ENCODE measurements around the gene URM1. TPM values are rescaled to one million over a fixed set of nuclear protein-coding genes. Genes with fewer than 3 reads are reported as not detected.
A peak's percentile ranks its signal among the peaks of the same experiment; 100 is the strongest.

Gene URM1
- total RNA-seq, 4 donors from 2014 or later: 24.7 to 37.5 (median 27.9) TPM

DNA sequence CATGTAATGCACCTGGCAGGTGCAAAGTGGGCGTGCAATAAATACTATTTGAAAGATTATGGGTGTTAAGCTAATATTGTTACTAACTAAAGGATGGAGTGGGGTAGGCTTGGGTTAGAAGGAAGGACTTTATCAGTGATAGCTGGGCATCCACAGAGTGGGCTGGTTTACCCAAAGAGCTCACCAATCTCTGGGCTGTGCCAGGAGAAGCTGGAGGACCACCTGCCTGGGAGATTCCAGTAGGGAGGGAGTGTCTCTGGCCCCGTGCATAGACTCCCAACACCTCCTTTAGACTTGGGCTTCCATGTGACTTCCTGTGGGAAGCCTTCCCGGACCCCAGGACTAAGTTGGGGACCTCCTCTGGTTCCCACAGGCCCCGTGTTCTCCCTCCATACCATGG is 5.6 kb upstream of the URM1 start:
- Histone ChIP-seq H3K4me3 (peak overlapping the region in 1 of 4 donors; percentile 39), H3K27ac (peak overlapping the region in 1 of 4 donors; percentile 37), H3K27me3 (no peaks in the 10 kb centered on the region), H3K36me3 (no peaks in the 10 kb centered on the region), H3K4me1 (peaks cover 11 to 30% (median 27%) of the 10 kb centered on the region in 4 donors), H3K9me3 (no peaks in the 10 kb centered on the region)
- DNase-seq: no peak
- TF ChIP-seq POLR2A (IDR thresholded peaks at IDR 0.05) (no peak), POLR2AphosphoS5 (IDR thresholded peaks at IDR 0.05) (no peak), CTCF (IDR thresholded peaks at IDR 0.05) (no peak), EP300 (IDR thresholded peaks at IDR 0.05; ENCODE audit: low read depth) (no peak)
- in situ Hi-C loops (cut with MboI; ENCODE audit: low pct_ligation_motif_present in 1 of 4, low pct_unique_long_range_greater_than_20kb in 1 of 4, low sequenced_read_pairs in 3 of 4): no loop called here
- intact Hi-C loops (cut with DNase I; ENCODE audit: low total_unique reads): no loop called here
- WGBS, 2 donors (ENCODE audit: low coverage in 1 of 2): 84 to 100% methylated on average over 1 to 4 of the region's 4 CpGs

DNA sequence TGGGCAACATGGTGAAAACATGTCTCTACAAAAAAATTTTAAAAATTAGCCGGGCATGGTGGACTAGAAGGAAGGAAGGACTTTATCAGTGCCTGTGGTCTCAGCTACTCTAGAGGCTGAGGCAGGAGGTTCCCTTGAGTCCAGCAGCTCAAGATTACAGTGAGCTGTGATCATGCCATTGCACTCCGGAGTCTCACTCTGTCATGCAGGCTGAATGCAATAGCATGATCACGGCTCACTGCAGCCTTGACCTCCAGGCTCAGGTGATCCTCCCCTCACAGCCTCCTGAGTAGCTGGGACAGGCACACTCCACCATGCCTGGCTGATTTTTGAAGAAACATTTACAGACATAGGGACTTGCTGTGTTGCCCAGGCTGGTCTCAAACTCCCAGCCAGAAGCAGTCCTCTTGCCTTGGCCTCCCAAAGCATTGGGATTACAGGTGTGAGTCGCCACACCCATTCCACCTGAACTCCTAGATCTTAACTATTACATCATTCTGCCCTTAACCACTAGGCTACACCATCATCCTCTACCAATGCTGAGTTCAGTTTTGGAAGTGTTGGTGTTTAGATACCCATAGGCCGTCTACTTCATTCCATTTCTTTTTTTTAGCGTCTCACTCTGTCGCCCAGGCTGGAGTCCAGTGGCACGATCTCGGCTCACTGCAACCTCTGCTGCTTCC is 2.0 kb upstream of the URM1 start:
- H3K27me3 ChIP-seq: no peaks in the 10 kb centered on the region
- no peak overlapping the region for H3K4me3 ChIP-seq
- WGBS, 2 donors (ENCODE audit: low coverage in 1 of 2): 80 to 93% methylated on average over 2 to 9 of the region's 9 CpGs
- intact Hi-C loops (cut with DNase I; ENCODE audit: low total_unique reads): no loop called here
- DNase-seq: no peak
- H3K36me3 ChIP-seq: no peaks in the 10 kb centered on the region
- peaks cover 17 to 40% (median 29%) of the 10 kb centered on the region in 4 donors for H3K4me1 ChIP-seq
- in situ Hi-C loops (cut with MboI; ENCODE audit: low pct_ligation_motif_present in 1 of 4, low pct_unique_long_range_greater_than_20kb in 1 of 4, low sequenced_read_pairs in 3 of 4): no loop called here
- TF ChIP-seq EP300 (IDR thresholded peaks at IDR 0.05; ENCODE audit: low read depth) (no peak), POLR2A (IDR thresholded peaks at IDR 0.05) (no peak), CTCF (IDR thresholded peaks at IDR 0.05) (no peak), POLR2AphosphoS5 (IDR thresholded peaks at IDR 0.05) (no peak)
- H3K9me3 ChIP-seq: no peaks in the 10 kb centered on the region
- H3K27ac ChIP-seq: no peak overlapping the region

DNA sequence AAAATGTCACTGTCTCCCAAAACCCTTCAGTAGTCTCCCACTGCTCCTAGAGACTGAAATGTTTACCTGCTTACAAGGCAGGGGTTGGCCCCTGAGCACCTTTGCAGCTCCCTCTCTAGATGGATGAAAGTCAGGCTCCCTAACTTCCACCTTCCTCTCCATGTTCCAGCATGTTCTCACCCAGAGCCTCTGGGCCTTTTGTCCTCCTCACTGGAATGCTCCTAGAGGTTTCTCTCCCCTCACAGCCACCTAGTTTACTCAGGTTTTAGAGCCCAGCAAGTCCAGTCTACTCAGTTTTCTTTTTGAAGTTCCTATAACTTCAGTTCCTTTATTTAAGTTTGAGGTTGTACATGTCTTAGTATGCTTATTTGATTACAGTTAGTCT is 815 bp upstream of the URM1 start:
- TF ChIP-seq POLR2AphosphoS5 (IDR thresholded peaks at IDR 0.05) (no peak), POLR2A (IDR thresholded peaks at IDR 0.05) (no peak), CTCF (IDR thresholded peaks at IDR 0.05) (no peak), EP300 (IDR thresholded peaks at IDR 0.05; ENCODE audit: low read depth) (no peak)
- peaks cover 10 to 31% (median 20%) of the 10 kb centered on the region in 4 donors for H3K4me1 ChIP-seq
- intact Hi-C loops (cut with DNase I; ENCODE audit: low total_unique reads) (no loop called here), in situ Hi-C loops (cut with MboI; ENCODE audit: low pct_ligation_motif_present in 1 of 4, low pct_unique_long_range_greater_than_20kb in 1 of 4, low sequenced_read_pairs in 3 of 4) (no loop called here)
- H3K27ac ChIP-seq: peak overlapping the region; percentile 86 to 98 (median 92)
- H3K36me3 ChIP-seq: no peaks in the 10 kb centered on the region
- DNase-seq: no peak
- H3K27me3 ChIP-seq: no peaks in the 10 kb centered on the region
- H3K9me3 ChIP-seq: no peaks in the 10 kb centered on the region
- H3K4me3 ChIP-seq: peak overlapping the region in 3 of 4 donors; percentile 71 to 94 (median 85)

GRCh38 chr9:128371630-128372117 is 500 bp downstream of the URM1 start:
- Histone ChIP-seq H3K36me3 (no peaks in the 10 kb centered on the region), H3K9me3 (no peaks in the 10 kb centered on the region), H3K27me3 (no peaks in the 10 kb centered on the region), H3K4me3 (peak overlapping the region; percentile 66 to 94 (median 78)), H3K27ac (peak overlapping the region; percentile 86 to 98 (median 92)), H3K4me1 (peaks cover 10 to 29% (median 20%) of the 10 kb centered on the region in 4 donors)
- DNase-seq: no peak
- TF ChIP-seq POLR2A (IDR thresholded peaks at IDR 0.05): no peak
- no peak for TF ChIP-seq EP300 (IDR thresholded peaks at IDR 0.05; ENCODE audit: low read depth)
- TF ChIP-seq POLR2AphosphoS5 (IDR thresholded peaks at IDR 0.05): no peak
- peak in 2 of 5 experiments; percentile 9 to 13 for TF ChIP-seq CTCF (IDR thresholded peaks at IDR 0.05)
- in situ Hi-C loops (cut with MboI; ENCODE audit: low pct_ligation_motif_present in 1 of 4, low pct_unique_long_range_greater_than_20kb in 1 of 4, low sequenced_read_pairs in 3 of 4): no loop called here
- 0% methylated on average over 3 to 10 of the region's 10 CpGs for WGBS, 2 donors (ENCODE audit: low coverage in 1 of 2)
- intact Hi-C loops (cut with DNase I; ENCODE audit: low total_unique reads): no loop called here

Measured in transverse colon (tissue), 4 donors.